ENCODE results near the gene MMP19.

The MMP19 gene

GRCh38 chr12:55816881-55817344, 25.8 kb downstream of the MMP19 start:
- in situ Hi-C loops (cut with MboI; ENCODE audit: low sequenced_read_pairs), result no loop called here

- in situ Hi-C loops (cut with MboI; ENCODE audit: low sequenced_read_pairs), result no loop called here
These were observed 27.3 kb downstream of the MMP19 start for GRCh38 chr12:55815473-55815872.

- in situ Hi-C loops (cut with MboI; ENCODE audit: low sequenced_read_pairs), result no loop called here
These were observed 28.5 kb downstream of the MMP19 start for GRCh38 chr12:55814257-55814656.

- in situ Hi-C loops (cut with MboI; ENCODE audit: low sequenced_read_pairs), result no loop called here
These were observed 30.6 kb downstream of the MMP19 start for GRCh38 chr12:55812088-55812487.

GRCh38 chr12:55809274-55809673, 33.5 kb downstream of the MMP19 start:
- in situ Hi-C loops (cut with MboI; ENCODE audit: low sequenced_read_pairs), result no loop called here

GRCh38 chr12:55806982-55807381, 35.8 kb downstream of the MMP19 start:
- in situ Hi-C loops (cut with MboI; ENCODE audit: low sequenced_read_pairs), result no loop called here

GRCh38 chr12:55797550-55797949, 45.2 kb downstream of the MMP19 start:
- in situ Hi-C loops (cut with MboI; ENCODE audit: low sequenced_read_pairs), result no loop called here

GRCh38 chr12:55797068-55797467, 45.7 kb downstream of the MMP19 start:
- in situ Hi-C loops (cut with MboI; ENCODE audit: low sequenced_read_pairs), result no loop called here

- in situ Hi-C loops (cut with MboI; ENCODE audit: low sequenced_read_pairs), result no loop called here
These were observed 46.8 kb downstream of the MMP19 start for GRCh38 chr12:55795950-55796349.

- in situ Hi-C loops (cut with MboI; ENCODE audit: low sequenced_read_pairs), result no loop called here
These were observed 52.8 kb downstream of the MMP19 start for GRCh38 chr12:55789893-55790292.

GRCh38 chr12:55789171-55789570, 53.6 kb downstream of the MMP19 start:
- in situ Hi-C loops (cut with MboI; ENCODE audit: low sequenced_read_pairs), result no loop called here

- in situ Hi-C loops (cut with MboI; ENCODE audit: low sequenced_read_pairs), result no loop called here
These were observed 54.2 kb downstream of the MMP19 start for GRCh38 chr12:55788546-55788945.

Data from HL-60/S4 treated with phorbol 12-myristate 13-acetate at 8.2 ng/mL for 4 days and 3 days (cell line).